CD4-positive, alpha-beta T cell treated with Interleukin-21 for 1 hour (primary cell): ENCODE measurements around the gene RBBP8NL.
A peak's percentile ranks its signal among the peaks of the same experiment; 100 is the strongest.

Experiments
- DNase-seq: peaks from one replicate; pipeline ENCODE4 v3.0.0-alpha.2; 2020

The RBBP8NL gene

DNA sequence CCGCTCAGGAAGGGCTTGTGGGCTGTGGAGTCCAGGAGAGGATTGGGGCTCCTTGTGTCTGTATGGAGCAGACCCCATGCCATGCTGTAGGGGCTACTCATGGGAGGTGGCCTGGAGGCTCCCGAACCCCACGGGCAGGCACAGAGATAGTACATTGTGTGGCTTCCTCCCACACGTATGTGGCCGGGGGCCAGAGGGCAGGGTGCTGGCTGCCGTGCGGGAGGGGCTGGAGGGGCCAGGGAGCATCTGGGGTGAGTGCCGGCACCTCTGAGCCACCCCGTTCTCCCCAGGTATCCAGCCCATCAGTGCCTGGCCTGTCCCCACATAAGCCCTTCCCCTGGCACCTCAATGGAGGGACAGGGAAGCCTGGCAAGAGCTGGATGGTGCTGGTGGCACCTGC is 7.6 kb downstream of the RBBP8NL start:
- no peak for DNase-seq

DNA sequence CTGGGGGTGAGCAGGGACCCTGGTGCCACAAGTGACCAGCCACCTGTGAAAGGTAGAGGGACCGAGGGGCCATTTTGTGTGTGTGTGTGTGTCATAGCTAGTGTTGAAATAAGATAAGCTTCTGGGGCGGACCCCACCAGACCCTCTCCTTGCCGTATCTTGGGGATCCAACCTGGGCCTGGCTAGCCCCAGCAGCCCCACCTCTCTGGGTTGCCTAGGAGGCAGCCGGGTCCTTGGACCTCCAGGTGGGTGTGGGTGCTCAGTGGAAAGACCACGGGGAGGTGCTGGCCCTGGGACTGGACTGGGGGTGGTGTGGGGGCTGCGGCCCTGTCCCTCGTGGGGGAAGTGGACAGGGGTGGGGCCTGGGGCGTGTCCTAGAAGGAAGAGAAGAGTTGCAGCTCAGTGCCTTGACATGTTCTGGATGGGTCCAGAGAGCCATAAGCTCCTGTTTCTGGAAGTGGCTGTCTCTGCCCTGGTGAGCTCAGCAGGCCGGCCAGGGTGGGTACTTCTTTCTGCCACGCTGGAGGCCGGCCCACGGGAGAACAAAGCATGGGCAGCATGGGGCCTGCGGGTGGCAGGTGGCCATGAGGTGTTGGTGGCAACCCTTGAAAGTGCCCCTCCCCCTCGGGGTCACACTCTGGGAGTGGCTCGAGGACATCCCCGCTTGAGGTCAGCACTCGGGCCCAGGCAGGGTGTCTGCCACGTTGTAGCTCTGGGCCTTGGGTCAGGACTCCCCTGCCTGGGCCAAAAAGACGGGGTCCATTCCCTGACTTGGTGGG is 8.4 kb downstream of the RBBP8NL start:
- no peak for DNase-seq

DNA sequence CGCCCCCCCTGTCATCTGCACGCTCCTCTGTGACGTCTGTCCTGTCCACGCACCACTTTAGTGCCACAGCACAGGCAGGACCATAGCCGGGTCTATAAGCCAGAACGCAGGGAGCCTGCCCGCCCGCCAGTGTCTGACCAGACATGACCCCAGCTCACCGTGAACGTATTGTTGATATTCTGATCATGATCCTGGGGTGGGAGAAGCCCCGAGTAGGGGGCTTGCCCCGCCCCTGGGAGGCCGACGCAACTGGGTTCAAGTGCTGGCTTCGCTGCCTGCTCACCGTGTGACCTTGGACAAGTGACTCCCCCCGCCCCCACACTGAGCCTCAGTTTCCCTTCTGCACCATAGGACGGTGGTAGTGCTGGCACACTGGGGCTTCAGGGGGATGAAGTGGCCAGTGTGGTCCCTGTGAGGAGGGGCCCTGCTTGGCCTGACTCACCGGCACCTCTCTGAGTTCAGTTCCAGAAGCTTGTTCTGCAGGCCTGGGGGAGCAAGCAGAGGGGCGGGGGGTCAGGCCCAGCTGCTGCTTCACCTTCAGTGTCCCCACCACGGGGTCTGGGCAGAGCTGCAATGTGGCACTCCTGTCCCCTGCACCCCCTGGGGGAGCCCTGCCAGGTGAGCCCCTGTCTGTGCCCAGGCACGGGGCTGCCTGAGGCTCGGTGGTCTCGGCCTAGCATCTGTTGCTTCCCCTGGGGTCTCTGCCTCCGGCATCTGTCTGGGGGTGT is 9.2 kb downstream of the RBBP8NL start:
- DNase-seq, result no peak

- no peak for DNase-seq
These were observed 10.4 kb downstream of the RBBP8NL start for GRCh38 chr20:62416651-62417637.

GRCh38 chr20:62415354-62416111 is 11.8 kb downstream of the RBBP8NL start:
- DNase-seq, result no peak

- no peak for DNase-seq
These were observed 13.3 kb downstream of the RBBP8NL start for GRCh38 chr20:62413896-62414481.

GRCh38 chr20:62413025-62413570 is 14.2 kb downstream of the RBBP8NL start:
- no peak for DNase-seq

GRCh38 chr20:62412194-62413024 is 14.9 kb downstream of the RBBP8NL start:
- DNase-seq, result no peak

DNA sequence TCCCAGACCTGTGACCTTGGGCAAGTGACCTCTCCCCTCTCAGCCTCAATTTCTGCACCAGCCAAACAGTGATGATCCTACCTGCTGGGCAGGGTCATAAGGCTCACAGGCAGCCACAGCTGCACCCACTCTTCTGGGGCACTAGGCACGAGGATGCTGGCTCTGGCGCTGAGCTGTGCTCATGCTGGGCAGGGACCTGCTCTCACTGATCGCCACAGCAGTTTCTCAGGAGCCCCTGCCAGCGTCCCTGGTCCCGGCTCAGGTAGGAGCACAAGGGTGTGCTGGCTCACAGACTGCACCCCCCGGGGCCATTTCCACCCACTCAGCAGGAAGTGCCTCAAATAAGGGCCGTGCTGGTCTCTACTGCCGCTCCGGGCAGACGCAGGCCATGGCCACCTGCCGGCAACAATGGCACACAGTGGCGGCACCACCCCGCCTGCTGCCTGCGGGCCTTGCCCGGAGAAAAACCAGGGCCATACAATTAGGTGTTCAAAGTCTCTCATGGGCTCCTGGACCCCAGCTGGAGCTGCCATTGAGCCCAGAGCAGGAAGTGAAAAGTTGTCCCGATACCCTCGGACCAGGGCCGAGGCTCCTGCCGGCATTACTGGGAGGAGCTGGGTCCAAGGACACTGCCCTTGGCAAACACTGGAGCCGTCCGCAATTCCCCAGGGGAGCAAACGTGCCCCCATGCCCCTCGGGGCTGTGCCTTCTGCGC is 15.7 kb downstream of the RBBP8NL start:
- no peak for DNase-seq

DNA sequence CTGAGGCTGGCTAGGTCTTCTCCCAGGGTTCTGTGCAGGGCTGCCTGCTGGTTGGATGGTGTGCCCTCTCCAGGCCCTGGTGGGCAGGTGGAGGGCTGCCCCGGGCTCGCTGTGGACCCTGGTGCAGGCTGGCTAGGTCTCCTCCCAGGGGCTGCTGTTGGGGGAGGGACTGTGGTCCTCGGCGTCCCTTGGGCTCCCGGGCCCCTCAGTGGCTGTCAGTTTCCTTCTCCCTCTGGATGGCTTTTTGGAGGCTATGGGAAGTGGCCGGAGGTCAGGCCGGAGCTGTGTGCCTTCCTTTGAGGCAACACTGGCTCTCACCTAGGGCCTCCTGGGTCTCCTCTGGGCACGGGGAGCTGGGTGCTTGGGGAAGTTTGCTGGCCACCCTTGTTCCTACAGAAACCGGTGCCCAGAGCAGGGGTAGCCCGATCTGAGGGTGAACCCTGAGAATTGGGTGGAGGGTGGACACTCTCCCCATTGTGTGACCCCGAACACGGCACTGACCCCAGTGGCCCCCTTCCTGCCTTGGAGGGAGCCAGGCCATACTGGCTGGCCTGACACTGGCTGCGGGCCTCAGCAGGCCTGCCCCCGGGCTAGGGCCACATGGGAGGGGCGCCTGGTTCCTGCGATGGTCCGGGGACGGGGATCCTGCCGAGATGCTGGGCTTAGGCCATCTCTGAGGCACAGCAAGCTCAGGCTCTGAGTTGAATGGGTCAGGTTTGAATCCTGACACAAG is 16.4 kb downstream of the RBBP8NL start:
- no peak for DNase-seq

DNA sequence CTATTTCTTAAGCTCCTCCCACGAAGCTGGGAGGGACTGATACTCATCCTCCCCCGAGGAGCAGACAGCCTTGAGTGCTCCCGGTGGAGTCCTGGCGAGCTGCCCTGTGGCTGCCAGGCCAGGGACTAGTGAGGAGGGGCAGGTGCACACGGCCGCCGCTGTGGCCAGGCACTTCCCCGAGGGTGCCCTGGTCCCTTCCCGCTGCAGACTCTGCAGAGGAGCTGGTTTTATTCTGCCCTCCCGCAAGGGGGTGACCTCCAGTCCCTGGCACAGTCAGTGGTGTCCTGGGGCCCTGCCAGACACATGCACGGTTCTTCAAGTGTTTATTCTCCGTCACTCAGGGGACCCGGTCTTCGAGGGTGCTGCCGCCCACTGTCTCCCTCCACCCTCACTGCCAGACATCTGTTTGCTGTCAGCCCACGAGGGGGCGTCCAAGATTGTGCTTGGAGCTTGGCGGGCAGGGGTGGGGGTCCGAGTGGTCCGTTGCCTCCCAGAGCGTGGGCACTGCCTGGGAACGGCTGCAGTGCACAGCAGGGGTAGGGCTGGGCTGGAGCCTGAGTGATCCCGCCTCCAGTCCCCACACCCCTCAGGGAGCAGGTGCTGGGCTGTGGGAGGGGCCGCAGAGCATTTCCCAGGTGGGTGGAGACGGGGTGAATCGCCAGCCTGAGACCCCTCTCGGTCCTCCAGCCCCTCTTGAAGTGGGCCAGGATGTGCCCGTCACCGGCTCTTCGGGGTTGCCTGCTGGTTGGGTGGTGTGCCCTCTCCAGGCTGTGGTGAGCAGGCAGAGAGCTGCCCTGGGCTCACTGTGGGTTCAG is 17.2 kb downstream of the RBBP8NL start:
- peak; percentile 32 for DNase-seq

- no peak for DNase-seq
These were observed 18.1 kb downstream of the RBBP8NL start for GRCh38 chr20:62409086-62409853.

GRCh38 chr20:62408640-62409039 is 18.7 kb downstream of the RBBP8NL start:
- DNase-seq, result no peak

DNA sequence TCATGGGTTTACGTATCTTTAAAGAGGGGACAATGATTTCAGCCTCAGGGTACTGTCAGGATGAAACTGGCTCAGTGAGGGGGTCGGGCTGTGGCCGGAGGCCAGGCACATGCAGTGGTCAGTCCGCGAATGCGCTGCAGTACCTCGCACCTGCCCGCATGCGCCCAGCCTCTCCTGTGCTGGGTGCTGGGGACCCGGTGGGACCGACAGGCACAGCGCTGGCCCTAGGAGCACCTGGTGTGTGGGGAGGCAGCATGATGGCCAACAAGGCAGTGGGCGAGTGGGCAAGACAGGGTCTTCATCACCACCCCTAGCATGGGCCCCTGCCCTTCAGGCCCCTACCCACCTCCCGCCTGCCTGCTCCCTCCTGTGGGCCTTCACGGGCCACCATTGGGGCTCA is 19.3 kb downstream of the RBBP8NL start:
- no peak for DNase-seq

GRCh38 chr20:62407221-62407992 is 19.9 kb downstream of the RBBP8NL start, which contains the start of gene CABLES2:
Gene CABLES2 (minus strand): TSS chr20:62407285. CDS start chr20:62407276, 9 bp downstream.
- DNase-seq, result peak; percentile 93

DNA sequence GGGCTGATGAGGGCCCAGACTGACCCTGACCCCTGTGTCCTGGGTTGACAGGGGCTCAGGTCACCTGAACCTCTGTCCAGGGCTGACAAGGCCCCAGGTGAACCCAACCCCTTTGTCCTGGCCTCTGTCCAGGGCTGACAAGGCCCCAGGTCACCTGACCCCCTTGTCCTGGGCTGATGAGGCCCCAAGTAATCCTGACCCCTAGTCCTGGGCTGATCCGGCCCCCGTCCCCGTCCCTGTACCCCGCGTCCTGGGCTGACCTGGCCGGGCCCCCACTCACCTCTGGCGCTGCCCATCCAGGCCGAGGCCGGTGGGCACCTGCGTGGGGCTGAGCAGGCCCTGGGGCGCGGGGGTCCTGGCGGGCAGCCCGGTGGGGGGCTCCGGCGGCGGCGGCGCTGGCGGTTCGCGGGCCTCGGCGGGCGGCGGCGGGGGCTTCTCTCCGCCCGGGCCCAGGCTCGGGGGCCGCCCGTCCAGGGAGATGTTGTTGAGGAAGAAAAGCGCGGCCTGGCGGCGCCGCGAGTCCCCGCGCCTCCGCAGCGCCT is 20.6 kb downstream of the RBBP8NL start:
- DNase-seq, result no peak
